Thoracic aorta (tissue), 2 donors: ENCODE measurements around the gene CERS3. TPM values are rescaled to one million over a fixed set of nuclear protein-coding genes. Genes with fewer than 3 reads are reported as not detected.

ENCODE experiments used
- ATAC-seq: fragments of 150-250 bp; one replicate; pipeline ENCODE4 v1.8.0; 2017; ENCODE audit warnings: low read depth; ENCODE audit not compliant: insufficient number of reproducible peaks, low FRiP score
- DNase-seq: peaks from one replicate; pipeline ENCODE4 v3.0.0-alpha.2; 2020; ENCODE audit warnings: low spot score
- H3K27ac ChIP-seq, 2 donors: fragments of 200-600 bp; sonication (generic); 1 replicate in 1 of 2; 2 replicates in 1 of 2; pipeline ENCODE4 v1.5.1; 2016; ENCODE audit warnings: mild to moderate bottlenecking in 2 of 2, moderate library complexity in 2 of 2
- H3K27me3 ChIP-seq: fragments of 200-600 bp; sonication (generic); replicated peaks from 2 replicates; pipeline ENCODE4 v1.6.0; 2016; ENCODE audit warnings: mild to moderate bottlenecking; ENCODE audit not compliant: insufficient read depth
- H3K36me3 ChIP-seq: fragments of 200-600 bp; sonication (generic); one replicate; pipeline ENCODE4 v1.5.1; 2016
- H3K4me1 ChIP-seq, 2 donors: fragments of 200-600 bp; sonication (generic); 1 replicate in 1 of 2; 2 replicates in 1 of 2; pipeline versions ENCODE4 v1.5.1 to v1.6.0; 2016; ENCODE audit warnings: low read depth in 2 of 2, mild to moderate bottlenecking in 1 of 2; ENCODE audit not compliant: control insufficient read depth in 1 of 2
- H3K4me3 ChIP-seq: fragments of 200-600 bp; sonication (generic); 2 replicates; pipeline ENCODE4 v1.5.1; 2016; ENCODE audit warnings: mild to moderate bottlenecking
- H3K9me3 ChIP-seq: fragments of 200-600 bp; sonication (generic); 2 replicates; pipeline ENCODE4 v1.5.1; 2016
- total RNA-seq, 2 donors: library from RNA; depleted of rRNA; stranded (reverse); fragments of >200 nt; gene quantifications; one replicate each; pipeline versions ENCODE4 v1.1.0 to v1.2.3, GENCODE V29; 2016
- TF ChIP-seq, protein P1 (sequence below): fragments of 200-600 bp; sonication (generic); IDR thresholded peaks from one replicate; pipeline ENCODE4 v1.5.1; 2019; ENCODE audit warnings: antibody characterized with exemption

CERS3 gene
- total RNA-seq, 2 donors from 2014 or later: not detected

DNA sequence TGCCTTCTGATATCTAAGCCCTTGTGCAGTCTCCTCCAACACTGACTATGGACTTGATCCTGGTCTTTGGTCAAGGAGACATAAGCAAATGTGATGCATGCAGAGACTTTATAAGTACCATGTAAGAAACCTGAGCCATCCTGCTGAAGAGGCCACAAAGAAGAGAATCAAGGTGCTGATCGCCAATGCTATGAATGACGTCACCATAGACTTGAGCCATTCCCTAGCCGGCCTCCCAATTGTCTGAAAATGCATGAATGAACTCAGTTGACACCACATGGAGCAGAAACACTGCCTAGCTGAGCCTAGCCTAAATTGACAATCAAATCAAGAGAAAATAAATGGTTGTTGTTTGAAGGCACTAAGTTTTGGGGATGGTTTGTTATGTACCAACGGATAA, 51.9 kb downstream of the CERS3 start:
- Histone ChIP-seq H3K9me3 (peaks cover 7% of the 10 kb centered on the region), H3K36me3 (no peaks in the 10 kb centered on the region), H3K4me1 (peaks cover 0 to 4% of the 10 kb centered on the region in 2 donors), H3K27ac (no peak overlapping the region), H3K4me3 (no peak overlapping the region), H3K27me3 (no peaks in the 10 kb centered on the region)
- TF ChIP-seq, protein P1, sequence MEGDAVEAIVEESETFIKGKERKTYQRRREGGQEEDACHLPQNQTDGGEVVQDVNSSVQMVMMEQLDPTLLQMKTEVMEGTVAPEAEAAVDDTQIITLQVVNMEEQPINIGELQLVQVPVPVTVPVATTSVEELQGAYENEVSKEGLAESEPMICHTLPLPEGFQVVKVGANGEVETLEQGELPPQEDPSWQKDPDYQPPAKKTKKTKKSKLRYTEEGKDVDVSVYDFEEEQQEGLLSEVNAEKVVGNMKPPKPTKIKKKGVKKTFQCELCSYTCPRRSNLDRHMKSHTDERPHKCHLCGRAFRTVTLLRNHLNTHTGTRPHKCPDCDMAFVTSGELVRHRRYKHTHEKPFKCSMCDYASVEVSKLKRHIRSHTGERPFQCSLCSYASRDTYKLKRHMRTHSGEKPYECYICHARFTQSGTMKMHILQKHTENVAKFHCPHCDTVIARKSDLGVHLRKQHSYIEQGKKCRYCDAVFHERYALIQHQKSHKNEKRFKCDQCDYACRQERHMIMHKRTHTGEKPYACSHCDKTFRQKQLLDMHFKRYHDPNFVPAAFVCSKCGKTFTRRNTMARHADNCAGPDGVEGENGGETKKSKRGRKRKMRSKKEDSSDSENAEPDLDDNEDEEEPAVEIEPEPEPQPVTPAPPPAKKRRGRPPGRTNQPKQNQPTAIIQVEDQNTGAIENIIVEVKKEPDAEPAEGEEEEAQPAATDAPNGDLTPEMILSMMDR: no peak
- ATAC-seq (no peak), DNase-seq (no peak)

DNA sequence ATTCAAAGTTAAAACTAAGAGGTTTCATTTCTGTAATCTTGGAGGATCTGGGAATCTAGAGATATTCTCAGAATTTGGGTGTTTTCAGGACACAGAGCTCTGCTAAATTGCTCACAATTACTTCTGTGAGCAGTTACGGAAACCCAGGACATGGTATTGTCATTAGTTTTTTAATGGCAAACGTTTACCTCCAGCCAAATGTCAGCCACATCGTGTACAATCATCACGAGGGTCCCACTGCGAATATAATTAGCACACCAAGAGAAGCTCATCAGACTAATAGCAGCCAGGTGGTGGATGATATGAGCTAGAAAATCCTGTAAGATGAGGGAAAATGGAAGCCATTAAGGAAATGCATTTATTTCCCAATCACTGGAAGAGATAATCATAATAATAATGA, 56.0 kb downstream of the CERS3 start:
- ATAC-seq (no peak), DNase-seq (no peak)
- H3K4me1 ChIP-seq: peaks cover 7 to 21% of the 10 kb centered on the region in 2 donors
- no peak overlapping the region for H3K4me3 ChIP-seq
- no peaks in the 10 kb centered on the region for H3K36me3 ChIP-seq
- H3K9me3 ChIP-seq: no peaks in the 10 kb centered on the region
- TF ChIP-seq, protein P1: no peak
- H3K27me3 ChIP-seq: no peaks in the 10 kb centered on the region
- no peak overlapping the region for H3K27ac ChIP-seq

DNA sequence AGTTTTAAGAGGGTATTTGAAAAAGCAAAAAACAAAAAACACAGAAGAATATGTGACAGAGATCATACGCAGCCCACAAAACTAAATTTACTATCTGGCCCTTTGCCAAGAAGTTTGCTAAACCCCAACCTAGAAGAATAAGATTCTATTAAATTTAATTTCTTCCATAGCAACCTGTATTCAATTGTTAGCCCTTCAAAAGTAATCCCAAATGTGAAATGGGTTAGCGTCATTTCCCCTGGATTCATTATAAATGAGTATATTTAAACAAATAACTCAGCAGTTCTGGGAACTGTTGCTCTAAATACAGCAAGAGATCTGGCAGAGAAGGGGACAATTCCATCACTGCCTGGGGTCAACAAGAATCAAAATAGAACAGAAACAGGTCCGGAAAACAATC, 56.8 kb downstream of the CERS3 start:
- peaks cover 7 to 21% of the 10 kb centered on the region in 2 donors for H3K4me1 ChIP-seq
- ATAC-seq: no peak
- TF ChIP-seq, protein P1: no peak
- H3K9me3 ChIP-seq: no peaks in the 10 kb centered on the region
- H3K27ac ChIP-seq: no peak overlapping the region
- no peaks in the 10 kb centered on the region for H3K36me3 ChIP-seq
- no peak for DNase-seq
- no peak overlapping the region for H3K4me3 ChIP-seq
- H3K27me3 ChIP-seq: no peaks in the 10 kb centered on the region

DNA sequence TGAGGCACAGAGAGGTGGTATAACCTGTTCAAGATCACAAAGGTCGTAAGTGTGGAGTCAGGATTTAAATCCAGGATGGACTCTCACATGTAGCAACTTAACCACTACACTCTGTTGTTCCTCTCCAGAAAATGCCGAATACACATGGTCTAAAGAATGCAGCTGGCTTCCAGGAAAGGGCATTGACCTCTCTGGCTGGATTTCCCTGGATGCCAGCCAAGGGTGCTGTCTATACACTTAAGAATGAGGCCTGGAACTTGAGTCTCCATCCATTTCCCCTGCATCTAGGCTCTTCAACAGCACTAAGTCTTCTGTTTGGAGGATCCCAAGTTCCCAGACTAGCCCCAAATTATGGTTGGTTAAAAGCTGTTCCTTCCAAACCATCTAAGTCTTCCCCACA, 60.5 kb downstream of the CERS3 start:
- Histone ChIP-seq H3K27ac (no peak overlapping the region), H3K4me1 (peaks cover 7 to 21% of the 10 kb centered on the region in 2 donors), H3K36me3 (no peaks in the 10 kb centered on the region), H3K27me3 (no peaks in the 10 kb centered on the region), H3K9me3 (no peaks in the 10 kb centered on the region), H3K4me3 (no peak overlapping the region)
- TF ChIP-seq, protein P1: no peak
- DNase-seq (no peak), ATAC-seq (no peak)

DNA sequence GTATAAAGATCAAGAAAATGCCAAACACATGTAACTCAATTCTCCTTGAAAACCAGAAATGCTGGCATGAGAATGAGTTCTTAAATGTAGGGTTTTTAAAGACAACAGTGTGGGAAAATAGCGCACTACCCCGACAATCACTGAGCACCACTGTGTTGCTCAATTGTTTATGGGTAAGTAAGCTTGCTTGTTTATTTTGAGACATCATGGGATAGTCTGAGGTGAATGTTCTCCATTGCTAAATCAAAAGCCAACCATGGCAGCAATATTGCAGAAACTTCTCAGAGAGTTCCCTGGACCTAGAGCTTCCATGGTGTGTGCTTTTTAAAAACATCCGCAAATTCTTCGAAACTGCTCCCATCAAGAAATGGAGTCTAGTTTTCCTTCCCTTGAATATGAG, 62.7 kb downstream of the CERS3 start:
- TF ChIP-seq, protein P1: no peak
- DNase-seq: no peak

More for the DNA sequence above, 62.7 kb downstream of the CERS3 start:
- Histone ChIP-seq H3K36me3 (no peaks in the 10 kb centered on the region), H3K27me3 (no peaks in the 10 kb centered on the region), H3K4me3 (no peak overlapping the region), H3K27ac (no peak overlapping the region), H3K4me1 (peaks cover 7 to 10% of the 10 kb centered on the region in 2 donors), H3K9me3 (no peaks in the 10 kb centered on the region)
- no peak for ATAC-seq
